ENCODE measurements around the gene MPPED2.
A peak's percentile ranks its signal among the peaks of the same experiment; 100 is the strongest.

MPPED2 gene

DNA sequence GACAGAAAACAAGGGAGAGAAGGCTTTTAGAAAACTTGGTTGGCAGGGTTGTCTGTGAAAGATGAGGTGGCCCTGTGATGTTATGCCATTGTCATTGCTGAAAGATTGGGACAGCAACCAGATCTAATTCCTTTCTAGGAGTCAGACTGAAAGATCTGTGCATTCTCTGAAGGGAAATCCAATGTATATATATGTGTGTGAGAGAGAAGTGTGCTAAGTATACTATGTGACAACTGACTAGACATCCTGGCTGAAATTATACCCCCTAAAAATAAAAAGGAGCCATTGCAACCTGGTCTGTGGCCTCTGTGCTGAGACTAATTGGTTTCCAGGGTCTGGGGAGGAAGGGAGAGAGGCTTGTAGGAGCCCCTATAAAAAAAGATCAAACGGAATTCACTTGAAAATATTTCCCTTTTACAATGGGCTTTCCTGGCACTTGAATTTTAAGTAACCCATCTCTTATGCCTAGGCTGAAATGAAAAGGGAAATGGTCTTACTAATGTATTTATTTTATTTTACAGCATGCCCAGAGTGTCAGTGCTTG lies 1.2 kb upstream of the MPPED2 start:
- Histone ChIP-seq H3K36me3 (ENCODE audit: insufficient read depth, low read length) (no peaks in the 10 kb centered on the region), H3K4me1 (ENCODE audit: insufficient read depth, low read length) (peaks cover 22% of the 10 kb centered on the region), H3K4me3 (ENCODE audit: low read length) (no peak overlapping the region), H2AFZ (ENCODE audit: low read depth, low read length) (no peak overlapping the region), H3K27me3 (ENCODE audit: insufficient read depth, low read length) (peaks cover 58% of the 10 kb centered on the region), H3K9me3 (ENCODE audit: low read length) (no peaks in the 10 kb centered on the region)

DNA sequence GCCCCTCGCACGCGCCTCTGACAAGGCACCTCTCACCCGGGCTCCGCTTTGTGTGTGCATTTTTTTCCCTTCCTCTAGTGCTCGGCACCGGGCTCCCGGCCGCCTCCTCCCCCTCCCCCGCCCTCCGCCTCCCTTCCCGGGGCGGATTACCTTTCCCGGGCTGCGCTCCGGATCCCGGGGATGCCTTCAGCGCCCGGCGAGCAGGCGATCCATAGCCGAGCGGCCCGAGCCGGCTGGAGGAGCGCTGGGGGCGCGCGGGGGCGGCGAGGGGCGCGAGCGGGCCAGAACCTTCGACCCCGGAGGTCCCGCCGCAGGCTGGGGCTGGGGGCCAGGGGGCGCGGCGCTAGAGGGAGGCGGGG lies 282 bp downstream of the MPPED2 start:
- H3K4me3 ChIP-seq (ENCODE audit: low read length) = peak overlapping the region; percentile 37
- H2AFZ ChIP-seq (ENCODE audit: low read depth, low read length) = peak overlapping the region; percentile 91
- H3K4me1 ChIP-seq (ENCODE audit: insufficient read depth, low read length) = peaks cover 22% of the 10 kb centered on the region
- H3K9me3 ChIP-seq (ENCODE audit: low read length) = no peaks in the 10 kb centered on the region
- no peaks in the 10 kb centered on the region for H3K36me3 ChIP-seq (ENCODE audit: insufficient read depth, low read length)
- H3K27me3 ChIP-seq (ENCODE audit: insufficient read depth, low read length) = peaks cover 62% of the 10 kb centered on the region

- peaks cover 62% of the 10 kb centered on the region for H3K27me3 ChIP-seq (ENCODE audit: insufficient read depth, low read length)
- H2AFZ ChIP-seq (ENCODE audit: low read depth, low read length) = peak overlapping the region; percentile 91
- peak overlapping the region; percentile 37 for H3K4me3 ChIP-seq (ENCODE audit: low read length)
- H3K36me3 ChIP-seq (ENCODE audit: insufficient read depth, low read length) = no peaks in the 10 kb centered on the region
- H3K9me3 ChIP-seq (ENCODE audit: low read length) = no peaks in the 10 kb centered on the region
- peaks cover 22% of the 10 kb centered on the region for H3K4me1 ChIP-seq (ENCODE audit: insufficient read depth, low read length)
Measured at GRCh38 chr11:30585125-30585891, 845 bp downstream of the MPPED2 start.

- Histone ChIP-seq H2AFZ (ENCODE audit: low read depth, low read length) (no peak overlapping the region), H3K9me3 (ENCODE audit: low read length) (no peaks in the 10 kb centered on the region), H3K27me3 (ENCODE audit: insufficient read depth, low read length) (peaks cover 60% of the 10 kb centered on the region), H3K4me1 (ENCODE audit: insufficient read depth, low read length) (peaks cover 22% of the 10 kb centered on the region), H3K4me3 (ENCODE audit: low read length) (no peak overlapping the region), H3K36me3 (ENCODE audit: insufficient read depth, low read length) (no peaks in the 10 kb centered on the region)
Measured at GRCh38 chr11:30583476-30584280, 2.5 kb downstream of the MPPED2 start.

GRCh38 chr11:30582726-30583125 lies 3.4 kb downstream of the MPPED2 start:
- H2AFZ ChIP-seq (ENCODE audit: low read depth, low read length) = no peak overlapping the region
- no peaks in the 10 kb centered on the region for H3K9me3 ChIP-seq (ENCODE audit: low read length)
- H3K36me3 ChIP-seq (ENCODE audit: insufficient read depth, low read length) = no peaks in the 10 kb centered on the region
- no peak overlapping the region for H3K4me3 ChIP-seq (ENCODE audit: low read length)
- peaks cover 22% of the 10 kb centered on the region for H3K4me1 ChIP-seq (ENCODE audit: insufficient read depth, low read length)
- H3K27me3 ChIP-seq (ENCODE audit: insufficient read depth, low read length) = peaks cover 59% of the 10 kb centered on the region

GRCh38 chr11:30581675-30582074 lies 4.5 kb downstream of the MPPED2 start:
- Histone ChIP-seq H3K36me3 (ENCODE audit: insufficient read depth, low read length) (no peaks in the 10 kb centered on the region), H3K4me1 (ENCODE audit: insufficient read depth, low read length) (peaks cover 17% of the 10 kb centered on the region), H2AFZ (ENCODE audit: low read depth, low read length) (no peak overlapping the region), H3K4me3 (ENCODE audit: low read length) (no peak overlapping the region), H3K27me3 (ENCODE audit: insufficient read depth, low read length) (peaks cover 49% of the 10 kb centered on the region), H3K9me3 (ENCODE audit: low read length) (no peaks in the 10 kb centered on the region)

- Histone ChIP-seq H3K27me3 (ENCODE audit: insufficient read depth, low read length) (peaks cover 44% of the 10 kb centered on the region), H3K4me3 (ENCODE audit: low read length) (no peak overlapping the region), H3K4me1 (ENCODE audit: insufficient read depth, low read length) (peaks cover 7% of the 10 kb centered on the region), H3K36me3 (ENCODE audit: insufficient read depth, low read length) (no peaks in the 10 kb centered on the region), H2AFZ (ENCODE audit: low read depth, low read length) (no peak overlapping the region), H3K9me3 (ENCODE audit: low read length) (no peaks in the 10 kb centered on the region)
Measured at GRCh38 chr11:30580573-30580972, 5.6 kb downstream of the MPPED2 start.

- H3K4me3 ChIP-seq (ENCODE audit: low read length) = no peak overlapping the region
- H3K4me1 ChIP-seq (ENCODE audit: insufficient read depth, low read length) = peaks cover 1% of the 10 kb centered on the region
- peaks cover 34% of the 10 kb centered on the region for H3K27me3 ChIP-seq (ENCODE audit: insufficient read depth, low read length)
- H3K9me3 ChIP-seq (ENCODE audit: low read length) = no peaks in the 10 kb centered on the region
- no peak overlapping the region for H2AFZ ChIP-seq (ENCODE audit: low read depth, low read length)
- H3K36me3 ChIP-seq (ENCODE audit: insufficient read depth, low read length) = no peaks in the 10 kb centered on the region
Measured at GRCh38 chr11:30579415-30580175, 6.6 kb downstream of the MPPED2 start.

GRCh38 chr11:30578406-30578805 lies 7.7 kb downstream of the MPPED2 start:
- no peaks in the 10 kb centered on the region for H3K9me3 ChIP-seq (ENCODE audit: low read length)
- no peaks in the 10 kb centered on the region for H3K36me3 ChIP-seq (ENCODE audit: insufficient read depth, low read length)
- no peak overlapping the region for H2AFZ ChIP-seq (ENCODE audit: low read depth, low read length)
- H3K4me1 ChIP-seq (ENCODE audit: insufficient read depth, low read length) = no peaks in the 10 kb centered on the region
- H3K4me3 ChIP-seq (ENCODE audit: low read length) = no peak overlapping the region
- peaks cover 22% of the 10 kb centered on the region for H3K27me3 ChIP-seq (ENCODE audit: insufficient read depth, low read length)

- no peaks in the 10 kb centered on the region for H3K4me1 ChIP-seq (ENCODE audit: insufficient read depth, low read length)
- H3K36me3 ChIP-seq (ENCODE audit: insufficient read depth, low read length) = no peaks in the 10 kb centered on the region
- H3K4me3 ChIP-seq (ENCODE audit: low read length) = no peak overlapping the region
- no peaks in the 10 kb centered on the region for H3K9me3 ChIP-seq (ENCODE audit: low read length)
- no peak overlapping the region for H2AFZ ChIP-seq (ENCODE audit: low read depth, low read length)
- peaks cover 3% of the 10 kb centered on the region for H3K27me3 ChIP-seq (ENCODE audit: insufficient read depth, low read length)
Measured at GRCh38 chr11:30573951-30574350, 12.2 kb downstream of the MPPED2 start.

DNA sequence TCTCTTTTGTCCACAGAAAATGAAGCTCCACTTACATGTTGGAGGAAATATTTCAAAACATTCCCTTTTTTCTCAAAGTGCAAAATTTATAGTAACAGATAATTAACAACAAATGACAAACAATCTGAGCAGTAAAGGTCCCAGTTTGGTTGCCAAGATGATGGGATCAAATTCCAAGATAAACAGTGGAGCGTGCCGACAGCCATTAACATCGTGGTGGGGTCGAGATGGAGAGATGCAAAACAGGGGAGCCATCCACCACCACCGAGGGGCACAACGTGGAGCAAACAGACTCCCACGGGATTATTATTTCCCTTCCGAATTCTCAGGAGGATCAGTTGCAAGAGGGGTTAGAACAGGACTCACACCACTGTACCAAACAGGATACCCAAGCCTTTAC lies 17.2 kb downstream of the MPPED2 start:
- no peaks in the 10 kb centered on the region for H3K9me3 ChIP-seq (ENCODE audit: low read length)
- H3K36me3 ChIP-seq (ENCODE audit: insufficient read depth, low read length) = no peaks in the 10 kb centered on the region
- H3K4me1 ChIP-seq (ENCODE audit: insufficient read depth, low read length) = peaks cover 5% of the 10 kb centered on the region
- H2AFZ ChIP-seq (ENCODE audit: low read depth, low read length) = no peak overlapping the region
- no peaks in the 10 kb centered on the region for H3K27me3 ChIP-seq (ENCODE audit: insufficient read depth, low read length)
- H3K4me3 ChIP-seq (ENCODE audit: low read length) = no peak overlapping the region

- Histone ChIP-seq H3K27me3 (ENCODE audit: insufficient read depth, low read length) (no peaks in the 10 kb centered on the region), H3K4me1 (ENCODE audit: insufficient read depth, low read length) (peaks cover 5% of the 10 kb centered on the region), H2AFZ (ENCODE audit: low read depth, low read length) (no peak overlapping the region), H3K4me3 (ENCODE audit: low read length) (no peak overlapping the region), H3K36me3 (ENCODE audit: insufficient read depth, low read length) (no peaks in the 10 kb centered on the region), H3K9me3 (ENCODE audit: low read length) (no peaks in the 10 kb centered on the region)
Measured at GRCh38 chr11:30567644-30568043, 18.5 kb downstream of the MPPED2 start.

DNA sequence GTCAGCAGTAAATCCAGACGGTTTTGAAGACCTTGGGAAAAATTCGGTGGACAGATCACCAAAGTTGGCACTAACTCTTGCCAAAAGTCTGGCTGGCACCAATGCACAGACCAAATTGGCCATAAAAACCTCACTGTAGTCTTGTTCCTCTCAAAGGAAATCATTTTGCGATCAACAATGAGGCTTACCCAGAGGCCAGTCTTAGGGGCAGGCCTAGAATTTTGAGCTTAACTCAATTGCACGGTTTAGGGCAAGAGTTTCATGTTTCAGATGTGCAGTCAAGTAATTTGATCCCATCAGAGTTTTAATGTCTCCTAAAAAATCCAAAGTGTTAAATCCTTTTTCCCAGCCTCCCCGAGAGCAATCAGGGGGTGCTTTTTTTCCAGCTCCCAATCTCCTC lies 19.0 kb downstream of the MPPED2 start:
- no peak overlapping the region for H3K4me3 ChIP-seq (ENCODE audit: low read length)

More for the DNA sequence above, 19.0 kb downstream of the MPPED2 start:
- H3K36me3 ChIP-seq (ENCODE audit: insufficient read depth, low read length) = no peaks in the 10 kb centered on the region
- no peak overlapping the region for H2AFZ ChIP-seq (ENCODE audit: low read depth, low read length)
- no peaks in the 10 kb centered on the region for H3K9me3 ChIP-seq (ENCODE audit: low read length)
- no peaks in the 10 kb centered on the region for H3K27me3 ChIP-seq (ENCODE audit: insufficient read depth, low read length)
- H3K4me1 ChIP-seq (ENCODE audit: insufficient read depth, low read length) = peaks cover 5% of the 10 kb centered on the region

Measured in neuron (in vitro differentiated cells).